Left lung (tissue), 10 donors: ENCODE data around the gene MMADHC. TPM values are rescaled to one million over a fixed set of nuclear protein-coding genes. Genes with fewer than 3 reads are reported as not detected.
A peak's percentile ranks its signal among the peaks of the same experiment; 100 is the strongest.

Experiments used
- ATAC-seq: fragments of 200-7000 bp; cut with Tn5 transposase; one replicate; pipeline ENCODE4 v1.9.1; 2020; ENCODE audit warnings: moderate library complexity
- DNase-seq, 4 donors: peaks; one replicate each; pipeline ENCODE4 v3.0.0-alpha.2; 2013 to 2020
- H3K27ac ChIP-seq, 2 donors: fragments of 200-600 bp; sonication (generic) in 1 of 2; one replicate each; pipeline versions ENCODE4 v1.5.0 to v1.8.0; 2020 to 2021
- H3K27me3 ChIP-seq, 2 donors: fragments of 200-600 bp; sonication (generic) in 1 of 2; one replicate each; pipeline versions ENCODE4 v1.5.0 to v1.8.0; 2020 to 2021
- H3K36me3 ChIP-seq, 2 donors: fragments of 200-600 bp; sonication (generic) in 1 of 2; one replicate each; pipeline versions ENCODE4 v1.5.0 to v1.8.0; 2020 to 2021
- H3K4me1 ChIP-seq, 2 donors: fragments of 200-600 bp; one replicate each; pipeline ENCODE4 v1.8.0; 2021
- H3K4me3 ChIP-seq, 2 donors: fragments of 200-600 bp; sonication (generic) in 1 of 2; one replicate each; pipeline versions ENCODE4 v1.5.0 to v1.8.0; 2020 to 2021; ENCODE audit warnings: mild to moderate bottlenecking in 1 of 2
- H3K9me3 ChIP-seq, 2 donors: fragments of 200-600 bp; sonication (generic) in 1 of 2; one replicate each; pipeline versions ENCODE4 v1.5.0 to v1.8.0; 2020 to 2021
- CTCF ChIP-seq, 2 donors: fragments of 200-600 bp; sonication (generic) in 1 of 2; IDR thresholded peaks; one replicate each; pipeline versions ENCODE4 v1.5.0 to v1.8.0; 2021; ENCODE audit warnings: antibody characterized with exemption in 2 of 2
- intact Hi-C, 2 donors: fragments of 100-400 bp; cut with DNase I; formaldehyde crosslinking; loops; one replicate each; pipeline versions ENCODE4 v1.11.2 to v1.14.2; 2022
- polyA plus RNA-seq, 6 donors: library from polyadenylated mRNA; unstranded; fragments of 120-200 nt; gene quantifications; one replicate each; pipeline ENCODE4 v1.2.1, GENCODE V29; 2013; ENCODE audit not compliant: insufficient read length in 6 of 6
- total RNA-seq, 2 donors: library from RNA; stranded (reverse); fragmentation: NEBNext Ultra II Directional; extraction: Animal tissue kit (Norgen Biotek cat#: 25700); gene quantifications; one replicate each; pipeline ENCODE4 v1.2.1, GENCODE V29; 2021
- donor health status: DM: no; HTN: yes; CAD: no.
- donor health status: DM: no; HTN: no; CAD: no.

The MMADHC gene
- total and polyA plus RNA-seq, 8 donors = 80.1 to 131 (median 111) TPM

- intact Hi-C loops = no loop called here
- no peak for TF ChIP-seq CTCF (IDR thresholded peaks at IDR 0.05)
- no peaks in the 10 kb centered on the region for H3K4me1 ChIP-seq
- no peaks in the 10 kb centered on the region for H3K27me3 ChIP-seq
- H3K36me3 ChIP-seq = no peaks in the 10 kb centered on the region
- H3K27ac ChIP-seq = no peak overlapping the region
- no peaks in the 10 kb centered on the region for H3K9me3 ChIP-seq
- ATAC-seq (no peak), DNase-seq (no peak)
- no peak overlapping the region for H3K4me3 ChIP-seq
Measured at GRCh38 chr2:149603248-149603647, 15.7 kb upstream of the MMADHC start.

- no peak for DNase-seq
- TF ChIP-seq CTCF (IDR thresholded peaks at IDR 0.05) = no peak
Measured at GRCh38 chr2:149601141-149601796, 13.7 kb upstream of the MMADHC start.

GRCh38 chr2:149597668-149598326 is 10.2 kb upstream of the MMADHC start:
- TF ChIP-seq CTCF (IDR thresholded peaks at IDR 0.05) = peak; percentile 65 to 76
- Histone ChIP-seq H3K27me3 (no peaks in the 10 kb centered on the region), H3K27ac (no peak overlapping the region), H3K36me3 (no peaks in the 10 kb centered on the region), H3K9me3 (no peaks in the 10 kb centered on the region), H3K4me3 (no peak overlapping the region), H3K4me1 (peaks cover 0 to 2% of the 10 kb centered on the region in 2 donors)
- DNase-seq (peak in 2 of 4 donors; percentile 68 to 80), ATAC-seq (peak; percentile 95)
- intact Hi-C loops = loop anchor here in 1 of 2 donors (10.0 kb wide), 1 partner anchor 887 kb away; the partner anchor contains the start of gene RND3

More at GRCh38 chr2:149601141-149601796, 13.7 kb upstream of the MMADHC start:
- Histone ChIP-seq H3K4me1 (peaks cover 0 to 2% of the 10 kb centered on the region in 2 donors), H3K27ac (no peak overlapping the region), H3K27me3 (no peaks in the 10 kb centered on the region), H3K4me3 (no peak overlapping the region), H3K36me3 (no peaks in the 10 kb centered on the region), H3K9me3 (no peaks in the 10 kb centered on the region)
- no peak for ATAC-seq
- intact Hi-C loops = no loop called here

GRCh38 chr2:149597050-149597667 is 9.6 kb upstream of the MMADHC start:
- Histone ChIP-seq H3K27me3 (no peaks in the 10 kb centered on the region), H3K36me3 (no peaks in the 10 kb centered on the region), H3K9me3 (no peaks in the 10 kb centered on the region), H3K27ac (no peak overlapping the region), H3K4me1 (peaks cover 0 to 2% of the 10 kb centered on the region in 2 donors), H3K4me3 (no peak overlapping the region)
- ATAC-seq (peak; percentile 69), DNase-seq (no peak)
- no peak for TF ChIP-seq CTCF (IDR thresholded peaks at IDR 0.05)
- intact Hi-C loops = loop anchor here in 1 of 2 donors (10.0 kb wide), 1 partner anchor 888 kb away; the partner anchor contains the start of gene RND3

- no peaks in the 10 kb centered on the region for H3K27me3 ChIP-seq
- intact Hi-C loops = loop anchor here in 1 of 2 donors (10.0 kb wide), 1 partner anchor 888 kb away; the partner anchor contains the start of gene RND3
Measured at GRCh38 chr2:149596471-149596870, 8.9 kb upstream of the MMADHC start.

More at GRCh38 chr2:149596471-149596870, 8.9 kb upstream of the MMADHC start:
- Histone ChIP-seq H3K4me3 (no peak overlapping the region), H3K9me3 (no peaks in the 10 kb centered on the region), H3K4me1 (peaks cover 0 to 2% of the 10 kb centered on the region in 2 donors), H3K36me3 (no peaks in the 10 kb centered on the region), H3K27ac (no peak overlapping the region)
- TF ChIP-seq CTCF (IDR thresholded peaks at IDR 0.05) = no peak
- ATAC-seq (no peak), DNase-seq (no peak)
